ENCODE results near the gene AIRE.
A peak's percentile ranks its signal among the peaks of the same experiment; 100 is the strongest.
"Not testable (repeated sequence)": the region's sequence is repeated elsewhere in the genome, so short reads cannot be mapped to it uniquely, and the experiment has no call there.

The AIRE gene

DNA sequence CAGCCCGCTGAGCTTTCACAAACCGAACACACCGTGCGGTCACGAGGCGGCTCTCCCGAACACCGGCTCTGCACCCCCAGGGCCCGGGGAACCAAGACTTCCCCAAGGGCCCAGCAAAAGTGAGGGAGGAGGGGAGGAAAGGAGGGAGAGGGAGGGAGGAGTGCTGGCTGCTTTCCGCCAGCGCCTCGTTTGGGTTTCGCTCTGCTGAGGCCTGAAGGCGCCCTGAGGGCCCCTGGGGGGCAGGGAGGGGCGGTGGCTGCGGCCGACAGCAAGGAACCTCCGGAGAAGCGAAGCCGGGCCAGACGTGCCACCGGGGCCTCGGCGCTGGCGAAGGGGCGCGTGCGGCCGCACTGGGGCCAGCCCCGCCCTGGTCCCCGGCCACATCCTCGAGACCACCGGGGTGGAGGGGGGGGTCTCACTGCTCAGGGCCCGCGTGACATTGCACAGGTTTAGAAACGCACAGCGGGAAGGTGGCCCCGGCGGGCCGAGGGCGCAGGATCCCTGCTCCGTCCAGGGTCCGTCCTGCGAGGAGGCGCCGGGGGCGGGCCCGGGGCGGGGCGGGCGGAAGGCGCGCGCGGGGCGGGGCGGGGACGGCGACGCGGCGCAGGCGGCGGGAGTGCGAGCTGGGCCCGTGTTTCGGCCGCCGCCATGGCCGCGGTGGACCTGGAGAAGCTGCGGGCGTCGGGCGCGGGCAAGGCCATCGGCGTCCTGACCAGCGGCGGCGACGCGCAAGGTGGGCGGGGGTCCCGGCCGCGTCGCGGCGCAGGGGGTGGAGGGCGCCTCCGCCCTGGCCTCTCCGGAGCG, 14.0 kb downstream of the AIRE start, which contains the start of gene PFKL:
Gene PFKL (plus strand): TSS at position 596 of the 804 bp plus-strand sequence. CDS start 53 bp downstream, at position 649.
- TF ChIP-seq, protein P1, sequence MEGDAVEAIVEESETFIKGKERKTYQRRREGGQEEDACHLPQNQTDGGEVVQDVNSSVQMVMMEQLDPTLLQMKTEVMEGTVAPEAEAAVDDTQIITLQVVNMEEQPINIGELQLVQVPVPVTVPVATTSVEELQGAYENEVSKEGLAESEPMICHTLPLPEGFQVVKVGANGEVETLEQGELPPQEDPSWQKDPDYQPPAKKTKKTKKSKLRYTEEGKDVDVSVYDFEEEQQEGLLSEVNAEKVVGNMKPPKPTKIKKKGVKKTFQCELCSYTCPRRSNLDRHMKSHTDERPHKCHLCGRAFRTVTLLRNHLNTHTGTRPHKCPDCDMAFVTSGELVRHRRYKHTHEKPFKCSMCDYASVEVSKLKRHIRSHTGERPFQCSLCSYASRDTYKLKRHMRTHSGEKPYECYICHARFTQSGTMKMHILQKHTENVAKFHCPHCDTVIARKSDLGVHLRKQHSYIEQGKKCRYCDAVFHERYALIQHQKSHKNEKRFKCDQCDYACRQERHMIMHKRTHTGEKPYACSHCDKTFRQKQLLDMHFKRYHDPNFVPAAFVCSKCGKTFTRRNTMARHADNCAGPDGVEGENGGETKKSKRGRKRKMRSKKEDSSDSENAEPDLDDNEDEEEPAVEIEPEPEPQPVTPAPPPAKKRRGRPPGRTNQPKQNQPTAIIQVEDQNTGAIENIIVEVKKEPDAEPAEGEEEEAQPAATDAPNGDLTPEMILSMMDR (IDR thresholded peaks at IDR 0.05): no peak
- Histone ChIP-seq H3K27ac (peak within 1 kb of the TSS; percentile 82 to 98), H3K4me3 (peak within 1 kb of the TSS; percentile 98)
- DNase-seq (ENCODE audit: low spot score): no peak

- peak overlapping the region; percentile 82 to 98 for H3K27ac ChIP-seq
- TF ChIP-seq, protein P1 (IDR thresholded peaks at IDR 0.05): no peak
- no peak for DNase-seq (ENCODE audit: low spot score)
- peak overlapping the region; percentile 98 for H3K4me3 ChIP-seq
These were observed 14.7 kb downstream of the AIRE start for GRCh38 chr21:44300262-44300959.

GRCh38 chr21:44301141-44301540, 15.5 kb downstream of the AIRE start:
- H3K27ac ChIP-seq: peak overlapping the region; percentile 82 to 98
- peak overlapping the region; percentile 98 for H3K4me3 ChIP-seq
- TF ChIP-seq, protein P1 (IDR thresholded peaks at IDR 0.05): no peak
- no peak for DNase-seq (ENCODE audit: low spot score)

DNA sequence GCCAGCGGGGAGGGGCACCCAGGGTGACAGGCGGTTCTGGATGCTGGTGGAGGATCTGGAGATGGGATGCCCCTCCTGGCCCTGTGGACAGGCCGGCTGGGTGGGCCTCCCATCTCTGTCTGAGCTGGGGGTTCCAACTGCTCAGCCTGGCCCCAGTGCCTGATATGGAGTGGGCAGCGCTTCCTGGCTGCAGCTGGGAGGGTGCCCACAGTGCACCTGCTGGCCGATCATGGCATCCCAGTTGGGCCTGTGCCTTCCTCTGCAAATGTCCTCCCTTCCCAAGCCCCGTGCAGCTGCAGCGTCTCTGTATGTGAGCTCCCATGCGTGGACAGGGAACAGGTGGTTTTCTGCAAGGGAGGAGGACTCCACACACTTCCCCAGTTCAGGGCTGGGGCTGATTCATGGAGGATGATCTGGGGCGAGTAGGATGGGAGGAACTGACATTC, 16.3 kb downstream of the AIRE start:
- DNase-seq (ENCODE audit: low spot score): no peak
- TF ChIP-seq, protein P1 (IDR thresholded peaks at IDR 0.05): no peak
- Histone ChIP-seq H3K4me3 (no peak overlapping the region), H3K27ac (no peak overlapping the region)

GRCh38 chr21:44302573-44303401, 17.1 kb downstream of the AIRE start:
- not testable (repeated sequence) for H3K4me3 ChIP-seq; H3K27ac ChIP-seq; DNase-seq (ENCODE audit: low spot score)

DNA sequence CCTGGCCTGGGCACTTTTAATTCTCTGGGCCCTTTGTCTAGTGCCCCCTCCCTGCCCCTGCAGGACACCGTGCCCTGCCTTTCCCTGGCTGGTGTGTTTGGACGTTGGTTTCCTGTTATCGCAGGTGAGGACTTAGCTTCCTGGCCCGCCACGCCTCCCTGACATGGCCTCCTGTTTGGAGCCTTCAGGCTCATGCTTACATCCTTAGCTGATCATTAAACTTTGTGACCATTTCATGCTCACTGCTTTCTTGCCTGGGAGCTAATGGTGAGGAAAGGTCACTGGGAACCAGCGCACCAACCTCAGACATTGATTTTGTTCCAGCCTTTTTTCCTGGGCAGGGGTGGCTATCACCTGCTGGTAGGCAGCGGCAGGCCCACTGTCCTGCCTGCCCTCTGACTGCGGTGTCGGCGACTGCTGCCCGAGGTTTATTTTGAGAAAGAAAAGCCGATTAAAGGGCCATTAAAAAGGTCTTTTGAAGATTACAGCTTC, 17.9 kb downstream of the AIRE start:
- Histone ChIP-seq H3K27ac (peak overlapping the region in 1 of 2 donors; percentile 6), H3K4me3 (no peak overlapping the region)
- TF ChIP-seq, protein P1 (IDR thresholded peaks at IDR 0.05): no peak
- DNase-seq (ENCODE audit: low spot score): no peak

Data from coronary artery (tissue), 2 donors.